ENCODE measurements around the gene LILRA6. TPM values are rescaled to one million over a fixed set of nuclear protein-coding genes. Genes with fewer than 3 reads are reported as not detected.
"Not testable (repeated sequence)": the region's sequence is repeated elsewhere in the genome, so short reads cannot be mapped to it uniquely, and the experiment has no call there.

Gene LILRA6
- total RNA-seq, 2 experiments from 2014 or later: 0.18 TPM; not detected in 1

GRCh38 chr19:54223277-54223936 is 19.2 kb downstream of the LILRA6 start:
- DNase-seq; CTCF ChIA-PET; POLR2A ChIA-PET; H3K4me3 Mint-ChIP-seq; H3K9me3 Mint-ChIP-seq (ENCODE audit: insufficient read depth); H3K36me3 Mint-ChIP-seq (ENCODE audit: low read depth); H3K27me3 Mint-ChIP-seq (ENCODE audit: low read depth); ATAC-seq: not testable (repeated sequence)
- Mint-ChIP-seq H3K27ac (peak overlapping the region; percentile 33), H3K4me1 (ENCODE audit: low read depth) (peaks cover 12% of the 10 kb centered on the region)

- H3K27me3 Mint-ChIP-seq (ENCODE audit: low read depth); POLR2A ChIA-PET; H3K9me3 Mint-ChIP-seq (ENCODE audit: insufficient read depth); H3K4me3 Mint-ChIP-seq; CTCF ChIA-PET; ATAC-seq; H3K36me3 Mint-ChIP-seq (ENCODE audit: low read depth); DNase-seq: not testable (repeated sequence)
- peak within 1 kb of the TSS; percentile 33 for H3K27ac Mint-ChIP-seq
- peaks cover 12% of the 10 kb centered on the region for H3K4me1 Mint-ChIP-seq (ENCODE audit: low read depth)
Measured at GRCh38 chr19:54222474-54223276, 19.9 kb downstream of the LILRA6 start, which contains the start of gene LILRB3. Gene LILRB3 (minus strand): TSS chr19:54223007. CDS start chr19:54222976, 31 bp downstream.

GRCh38 chr19:54221947-54222346 is 20.6 kb downstream of the LILRA6 start:
- H3K27me3 Mint-ChIP-seq (ENCODE audit: low read depth); H3K4me3 Mint-ChIP-seq; ATAC-seq; H3K36me3 Mint-ChIP-seq (ENCODE audit: low read depth); H3K9me3 Mint-ChIP-seq (ENCODE audit: insufficient read depth); DNase-seq; H3K27ac Mint-ChIP-seq; POLR2A ChIA-PET; CTCF ChIA-PET: not testable (repeated sequence)
- H3K4me1 Mint-ChIP-seq (ENCODE audit: low read depth): peaks cover 12% of the 10 kb centered on the region

- H3K9me3 Mint-ChIP-seq (ENCODE audit: insufficient read depth); H3K4me3 Mint-ChIP-seq; DNase-seq; H3K36me3 Mint-ChIP-seq (ENCODE audit: low read depth); ATAC-seq; CTCF ChIA-PET; H3K27me3 Mint-ChIP-seq (ENCODE audit: low read depth); POLR2A ChIA-PET; H3K27ac Mint-ChIP-seq: not testable (repeated sequence)
- H3K4me1 Mint-ChIP-seq (ENCODE audit: low read depth): peaks cover 12% of the 10 kb centered on the region
Measured at GRCh38 chr19:54219702-54220101, 22.9 kb downstream of the LILRA6 start.

- CTCF ChIA-PET: no interaction called here
- peaks cover 8% of the 10 kb centered on the region for H3K36me3 Mint-ChIP-seq (ENCODE audit: low read depth)
- no peaks in the 10 kb centered on the region for H3K9me3 Mint-ChIP-seq (ENCODE audit: insufficient read depth)
- no peak for DNase-seq
- peaks cover 12% of the 10 kb centered on the region for H3K4me1 Mint-ChIP-seq (ENCODE audit: low read depth)
- no peak overlapping the region for H3K27ac Mint-ChIP-seq
- no peak overlapping the region for H3K4me3 Mint-ChIP-seq
- ATAC-seq: no peak
- POLR2A ChIA-PET: no interaction called here
- H3K27me3 Mint-ChIP-seq (ENCODE audit: low read depth): no peaks in the 10 kb centered on the region
Measured at GRCh38 chr19:54218960-54219661, 23.5 kb downstream of the LILRA6 start.

- H3K27me3 Mint-ChIP-seq (ENCODE audit: low read depth): no peaks in the 10 kb centered on the region
- ATAC-seq (no peak), DNase-seq (no peak)
- H3K9me3 Mint-ChIP-seq (ENCODE audit: insufficient read depth): no peaks in the 10 kb centered on the region
- H3K4me1 Mint-ChIP-seq (ENCODE audit: low read depth): peaks cover 8% of the 10 kb centered on the region
- CTCF ChIA-PET: no interaction called here
- POLR2A ChIA-PET: no interaction called here
- no peak overlapping the region for H3K4me3 Mint-ChIP-seq
- peaks cover 11% of the 10 kb centered on the region for H3K36me3 Mint-ChIP-seq (ENCODE audit: low read depth)
- H3K27ac Mint-ChIP-seq: no peak overlapping the region
Measured at GRCh38 chr19:54218259-54218658, 24.3 kb downstream of the LILRA6 start.

- H3K9me3 Mint-ChIP-seq (ENCODE audit: insufficient read depth); DNase-seq: not testable (repeated sequence)
Measured at GRCh38 chr19:54217517-54218247, 24.9 kb downstream of the LILRA6 start.

GRCh38 chr19:54216869-54217268 is 25.7 kb downstream of the LILRA6 start:
- H3K4me1 Mint-ChIP-seq (ENCODE audit: low read depth): peaks cover 3% of the 10 kb centered on the region
- peaks cover 20% of the 10 kb centered on the region for H3K36me3 Mint-ChIP-seq (ENCODE audit: low read depth)
- ChIA-PET POLR2A (no interaction called here), CTCF (no interaction called here)
- no peaks in the 10 kb centered on the region for H3K9me3 Mint-ChIP-seq (ENCODE audit: insufficient read depth)
- DNase-seq (no peak), ATAC-seq (no peak)
- no peak overlapping the region for H3K27ac Mint-ChIP-seq
- H3K4me3 Mint-ChIP-seq: no peak overlapping the region
- no peaks in the 10 kb centered on the region for H3K27me3 Mint-ChIP-seq (ENCODE audit: low read depth)

More at GRCh38 chr19:54217517-54218247, 24.9 kb downstream of the LILRA6 start:
- ATAC-seq; POLR2A ChIA-PET; CTCF ChIA-PET; H3K27me3 Mint-ChIP-seq (ENCODE audit: low read depth); H3K4me1 Mint-ChIP-seq (ENCODE audit: low read depth); H3K4me3 Mint-ChIP-seq; H3K27ac Mint-ChIP-seq: not testable (repeated sequence)
- H3K36me3 Mint-ChIP-seq (ENCODE audit: low read depth): peaks cover 16% of the 10 kb centered on the region

GRCh38 chr19:54214734-54215133 is 27.9 kb downstream of the LILRA6 start:
- H3K27ac Mint-ChIP-seq; H3K9me3 Mint-ChIP-seq (ENCODE audit: insufficient read depth); ATAC-seq; DNase-seq; H3K27me3 Mint-ChIP-seq (ENCODE audit: low read depth); H3K4me3 Mint-ChIP-seq; CTCF ChIA-PET; POLR2A ChIA-PET: not testable (repeated sequence)
- H3K4me1 Mint-ChIP-seq (ENCODE audit: low read depth): peaks cover 21% of the 10 kb centered on the region
- H3K36me3 Mint-ChIP-seq (ENCODE audit: low read depth): peaks cover 34% of the 10 kb centered on the region

GRCh38 chr19:54214217-54214616 is 28.4 kb downstream of the LILRA6 start:
- CTCF ChIA-PET; H3K27me3 Mint-ChIP-seq (ENCODE audit: low read depth); H3K9me3 Mint-ChIP-seq (ENCODE audit: insufficient read depth); H3K27ac Mint-ChIP-seq; DNase-seq; H3K4me3 Mint-ChIP-seq; ATAC-seq: not testable (repeated sequence)
- Mint-ChIP-seq H3K36me3 (ENCODE audit: low read depth) (peaks cover 34% of the 10 kb centered on the region), H3K4me1 (ENCODE audit: low read depth) (peaks cover 26% of the 10 kb centered on the region)
- POLR2A ChIA-PET: interaction anchor here (1.4 kb wide), 1 partner anchor 13 kb away, joined by 3 read pairs; no protein-coding TSS in a partner anchor

GRCh38 chr19:54211235-54211634 is 31.4 kb downstream of the LILRA6 start:
- Mint-ChIP-seq H3K4me3 (peak overlapping the region; percentile 2), H3K4me1 (ENCODE audit: low read depth) (peaks cover 56% of the 10 kb centered on the region), H3K36me3 (ENCODE audit: low read depth) (peaks cover 57% of the 10 kb centered on the region), H3K27ac (peak overlapping the region; percentile 82), H3K9me3 (ENCODE audit: insufficient read depth) (no peaks in the 10 kb centered on the region), H3K27me3 (ENCODE audit: low read depth) (no peaks in the 10 kb centered on the region)
- ChIA-PET CTCF (interaction anchor here (1.0 to 1.9 kb wide), 4 partner anchors 20 to 179 kb away, joined by 3 to 9 read pairs (median 5); partner anchors contain the start of genes MBOAT7 and TSEN34), POLR2A (interaction anchor here (2.2 to 3.6 kb wide), 2 partner anchors 11 to 22 kb away, joined by 8 to 41 read pairs; partner anchors contain the start of genes MBOAT7 and RPS9)
- peak; percentile 1 for ATAC-seq
- no peak for DNase-seq

Data from activated CD8-positive, alpha-beta T cell treated with anti-CD3 and anti-CD28 coated beads, Interleukin-2, amount 10 ng/mL, durations not matched to agents 7 days and 5 days (primary cell).